K562 (cell line): Measurements from ENCODE around the gene TPRG1L. TPM values are rescaled to one million over a fixed set of nuclear protein-coding genes. Genes with fewer than 3 reads are reported as not detected.

ENCODE experiments used
- ATAC-seq: fragments of 200-7000 bp; cut with Tn5 transposase; 3 replicates; pipeline ENCODE4 v1.9.1; 2020; ENCODE audit warnings: moderate library complexity
- BruUV-seq: library from RNA; stranded (reverse); fragments of 400-500 nt; replicated peaks from 2 replicates; lab custom pipeline; 2021; lab: Mats Ljungman, UMichigan
- CTCF ChIA-PET: fragments of 300-600 bp; formaldehyde crosslinking; extraction: SDS; loops from one replicate; lab custom pipeline; 2021; ENCODE audit warnings: low intra/inter-chr PET ratio; lab: Yijun Ruan, JAX
- POLR2A ChIA-PET: fragments of 300-600, 350-650 bp; sonication (Branson Sonifier 250); formaldehyde crosslinking; extraction: SDS; loops from one replicate; lab custom pipeline; 2021; ENCODE audit warnings: antibody characterized with exemption, inconsistent platforms; lab: Yijun Ruan, JAX
- DNase-seq, 4 experiments: peaks; one replicate each; pipeline versions ENCODE4 v3.0.0 to v3.0.0-alpha.2; 2011 to 2018; ENCODE audit warnings: low spot score in 3 of 4, mixed read lengths in 3 of 4; ENCODE audit errors: extremely low read depth in 1 of 4
- FAIRE-seq: peaks from 2 replicates; lab custom pipeline; 2011; peaks lifted over from hg19 to GRCh38; lab: Jason Lieb, UNC
- H2AFZ ChIP-seq: 2 replicates; pipeline ENCODE4 v1.6.0; 2011; ENCODE audit warnings: low read depth, low read length, control low read depth, inconsistent platforms
- H3K27ac ChIP-seq: fragments of 200-600 bp; 3 replicates; pipeline ENCODE4 v1.8.0; 2011; ENCODE audit warnings: low read depth, mild to moderate bottlenecking, control low read depth, inconsistent platforms, low read length, moderate library complexity, mixed read lengths; ENCODE audit errors: extremely low read depth
- H3K27me3 ChIP-seq, 2 experiments: fragments of 300-600 bp in 1 of 2; 2 replicates in 1 of 2; 3 replicates in 1 of 2; pipeline versions ENCODE4 v1.6.0 to v1.8.0; 2011; ENCODE audit warnings: inconsistent platforms in 2 of 2, low read length in 2 of 2, mild to moderate bottlenecking in 1 of 2, mixed read lengths in 1 of 2, moderate library complexity in 1 of 2; ENCODE audit not compliant: control insufficient read depth in 2 of 2, insufficient read depth in 2 of 2
- H3K36me3 ChIP-seq: fragments of 300-600 bp; 3 replicates; pipeline ENCODE4 v1.8.0; 2011; ENCODE audit warnings: mild to moderate bottlenecking, low read length, inconsistent platforms; ENCODE audit not compliant: control insufficient read depth, insufficient read depth
- H3K4me1 ChIP-seq, 2 experiments: fragments of 200-600 bp in 1 of 2; replicated peaks in 1 of 2; 2 replicates in 1 of 2; 3 replicates in 1 of 2; pipeline versions ENCODE4 v1.5.1 to v1.8.0; 2011; ENCODE audit warnings: inconsistent platforms in 2 of 2, low read length in 2 of 2, mild to moderate bottlenecking in 1 of 2, mixed read lengths in 1 of 2, moderate library complexity in 1 of 2; ENCODE audit not compliant: control insufficient read depth in 2 of 2, insufficient read depth in 2 of 2
- H3K4me2 ChIP-seq: 2 replicates; pipeline ENCODE4 v1.6.1; 2011; ENCODE audit warnings: low read length, control low read depth, inconsistent platforms, mixed read lengths; ENCODE audit not compliant: insufficient read depth
- H3K4me3 ChIP-seq: fragments of 200-600 bp; sonication (generic), shearing (Covaris generic); 2 replicates; pipeline ENCODE4 v1.5.1; 2016; ENCODE audit warnings: control low read depth, inconsistent platforms
- H3K79me2 ChIP-seq: fragments of 200-600 bp; 3 replicates; pipeline ENCODE4 v1.8.0; 2011; ENCODE audit warnings: low read length, inconsistent platforms; ENCODE audit not compliant: control insufficient read depth, insufficient read depth
- H3K9ac ChIP-seq, 2 experiments: 2 replicates each; pipeline versions ENCODE4 v1.6.0 to v1.6.1; 2011; ENCODE audit warnings: low read depth in 2 of 2, low read length in 2 of 2, control low read depth in 1 of 2, inconsistent platforms in 1 of 2, mild to moderate bottlenecking in 1 of 2, mixed read lengths in 1 of 2; ENCODE audit not compliant: insufficient read depth in 1 of 2
- H3K9me1 ChIP-seq: one replicate; pipeline ENCODE4 v1.6.0; 2011; ENCODE audit warnings: inconsistent platforms, mild to moderate bottlenecking, low read length, moderate library complexity; ENCODE audit not compliant: control insufficient read depth, insufficient read depth
- H3K9me3 ChIP-seq: replicated peaks from 2 replicates; pipeline ENCODE4 v1.5.1; 2011; ENCODE audit warnings: low read depth, low read length, inconsistent platforms; ENCODE audit not compliant: control insufficient read depth, insufficient read depth
- H4K20me1 ChIP-seq: replicated peaks from 2 replicates; pipeline ENCODE4 v1.6.1; 2011; ENCODE audit warnings: low read length, inconsistent platforms, mixed read lengths; ENCODE audit not compliant: control insufficient read depth, insufficient read depth
- L3MBTL2 ChIP-seq: fragments of 450-650 bp; IDR thresholded peaks from 2 replicates; pipeline ENCODE4 v1.6.1; 2016; ENCODE audit warnings: mild to moderate bottlenecking, moderate library complexity
- LCOR ChIP-seq: sonication (generic); formaldehyde crosslinking; IDR thresholded peaks from 2 replicates; pipeline ENCODE4 v1.8.0; 2022; ENCODE audit warnings: mild to moderate bottlenecking, missing genetic modification reagents
- MYC ChIP-seq, 2 experiments: fragments of 250-450 bp in 1 of 2; sonication (Bioruptor Pico) in 1 of 2; IDR thresholded peaks; 2 replicates each; pipeline versions ENCODE4 v1.5.1 to v1.6.1; 2012 to 2021; ENCODE audit warnings: low read depth in 2 of 2, borderline replicate concordance in 1 of 2, improper control_type of control experiment in 1 of 2, low read length in 1 of 2, mild to moderate bottlenecking in 1 of 2, moderate library complexity in 1 of 2
- SIX5 ChIP-seq, 2 experiments: IDR thresholded peaks; 2 replicates each; pipeline ENCODE4 v1.6.1; 2011; ENCODE audit warnings: low read length in 2 of 2, borderline replicate concordance in 1 of 2, low read depth in 1 of 2, mild to moderate bottlenecking in 1 of 2, moderate library complexity in 1 of 2; ENCODE audit not compliant: insufficient read depth in 1 of 2
- SMARCA4 ChIP-seq: fragments of 450-650 bp; IDR thresholded peaks from 2 replicates; pipeline ENCODE4 v1.6.1; 2016
- SREBF2 ChIP-seq: sonication (generic); formaldehyde crosslinking; IDR thresholded peaks from 2 replicates; pipeline ENCODE4 v1.4.0; 2020; ENCODE audit warnings: mild to moderate bottlenecking, missing genetic modification reagents
- ZMIZ1 ChIP-seq, 2 experiments: fragments of 150-350 bp in 1 of 2; IDR thresholded peaks; 2 replicates each; pipeline ENCODE4 v1.6.1; 2012 to 2016; ENCODE audit warnings: low read depth in 2 of 2, low read length in 2 of 2, mild to moderate bottlenecking in 1 of 2, moderate library complexity in 1 of 2
- ZNF280B ChIP-seq: fragments of 250-450 bp; sonication (Bioruptor Pico); IDR thresholded peaks from 2 replicates; pipeline ENCODE4 v1.5.1; 2021; ENCODE audit warnings: mild to moderate bottlenecking
- ZNF583 ChIP-seq: fragments of 250-450 bp; sonication (Bioruptor Pico); IDR thresholded peaks from 2 replicates; pipeline ENCODE4 v1.4.0; 2020
- ZSCAN32 ChIP-seq: fragments of 450-650 bp; formaldehyde crosslinking; IDR thresholded peaks from 2 replicates; pipeline ENCODE4 v1.4.0; 2020; ENCODE audit warnings: mild to moderate bottlenecking, moderate library complexity
- WGBS: fragments of 100-300 bp; shearing (Covaris generic); methylation state at CpG from one replicate; pipeline ENCODE4 v1.1.6; 2016; ENCODE audit warnings: low coverage, mixed read lengths; ENCODE audit not compliant: insufficient coverage; ENCODE audit errors: missing lambda C conversion rate; 5-methylcytosine and 5-hydroxymethylcytosine counted together
- in situ Hi-C: fragments of 300-500 bp; cut with MboI; formaldehyde crosslinking; loops from 4 replicates; pipeline ENCODE4 v1.15.0; 2018; ENCODE audit warnings: inconsistent platforms, mixed read lengths
- intact Hi-C: fragments of 100-400 bp; cut with micrococcal nuclease; formaldehyde crosslinking; loops from 2 replicates; pipeline ENCODE4 v1.14.2; 2022
- polyA plus RNA-seq, 8 experiments: library from polyadenylated mRNA; depleted of rRNA in 4 of 8; stranded (reverse) in 5 of 8; unstranded in 3 of 8; fragments of >200 nt; fragmentation: Nextera tagmentation in 2 of 8; fragmentation: Illumina TruSeq in 1 of 8; extraction: Ambion mirVana in 2 of 8; extraction: Trizol in 1 of 8; gene quantifications; 2 replicates each; pipeline versions ENCODE4 v1.2.1 to v1.2.3, GENCODE V29; 2011 to 2014; ENCODE audit warnings: inconsistent platforms in 1 of 8, missing spikeins in 1 of 8
- total RNA-seq, 7 experiments: library from RNA; depleted of rRNA in 6 of 7; stranded (reverse); fragments of >200 nt in 6 of 7; fragmentation: Illumina TruSeq in 2 of 7; extraction: Trizol in 2 of 7; gene quantifications; 2 replicates each; pipeline versions ENCODE4 v1.2.1 to v1.2.3, GENCODE V29; 2011 to 2021; ENCODE audit warnings: low replicate concordance in 1 of 7

The TPRG1L gene
- total and polyA plus RNA-seq, 9 of the 15 experiments (the other 6 are each of a cell fraction or from before 2014, with no cell fraction given), result 1.6 to 11.0 (median 6.2) TPM

- intact Hi-C loops (no loop called here), in situ Hi-C loops (no loop called here)
- Histone ChIP-seq H3K79me2 (no peaks in the 10 kb centered on the region), H2AFZ (no peak overlapping the region), H3K36me3 (no peaks in the 10 kb centered on the region), H3K9me3 (no peaks in the 10 kb centered on the region), H3K4me1 (peaks cover 3 to 6% of the 10 kb centered on the region in 2 experiments; a peak in 4 of 5 replicates), H3K9ac (no peak overlapping the region), H3K4me3 (no peak overlapping the region), H4K20me1 (peaks cover 3% of the 10 kb centered on the region), H3K9me1 (no peaks in the 10 kb centered on the region), H3K4me2 (no peak overlapping the region), H3K27ac (no peak overlapping the region), H3K27me3 (peaks cover 52 to 67% of the 10 kb centered on the region in 2 experiments)
- no peak for ATAC-seq
- BruUV-seq, result no TSS peak
- no peak for FAIRE-seq
- DNase-seq, result no peak
- POLR2A ChIA-PET, result interaction anchor here (0.6 kb wide), 1 partner anchor 188 kb away, joined by 3 read pairs; no protein-coding TSS in a partner anchor
- TF ChIP-seq SMARCA4 (no peak), MYC (IDR thresholded peaks at IDR 0.05; ENCODE audit: low read depth, low read length) (no peak), MYC (CRISPR knock-in tag; IDR thresholded peaks at IDR 0.05; ENCODE audit: borderline replicate concordance, low read depth) (no peak), ZNF583 (no peak), LCOR (CRISPR knock-in tag) (no peak), SIX5 (IDR thresholded peaks at IDR 0.05; ENCODE audit: borderline replicate concordance in 1 of 2, insufficient read depth in 1 of 2, low read depth in 1 of 2, low read length in 2 of 2) (no peak), ZMIZ1 (IDR thresholded peaks at IDR 0.05; ENCODE audit: low read depth in 2 of 2, low read length in 2 of 2) (no peak), L3MBTL2 (no peak), SREBF2 (CRISPR knock-in tag) (no peak), ZSCAN32 (CRISPR knock-in tag) (no peak), ZNF280B (CRISPR knock-in tag) (no peak)
- CTCF ChIA-PET, result no interaction called here
- WGBS, result 27% methylated on average over 14 of the region's 14 CpGs
Measured at GRCh38 chr1:3658231-3658615, 33.4 kb downstream of the TPRG1L start.
